Lung (tissue), 12 donors: Measurements from ENCODE around the gene EFL1. TPM values are rescaled to one million over a fixed set of nuclear protein-coding genes. Genes with fewer than 3 reads are reported as not detected.
A peak's percentile ranks its signal among the peaks of the same experiment; 100 is the strongest.

Source experiments
- ATAC-seq: fragments of 200-7000 bp; cut with Tn5 transposase; one replicate; pipeline ENCODE4 v1.9.1; 2020; ENCODE audit warnings: moderate number of reproducible peaks; ENCODE audit not compliant: insufficient read depth, low FRiP score
- DNase-seq, 3 donors: peaks; one replicate each; pipeline ENCODE4 v3.0.0-alpha.2; 2013 to 2017
- H3K27ac ChIP-seq, 2 donors: one replicate each; pipeline ENCODE4 v1.5.1; 2013; ENCODE audit warnings: mild to moderate bottlenecking in 2 of 2, moderate library complexity in 2 of 2, control low read depth in 1 of 2, inconsistent platforms in 1 of 2, low read depth in 1 of 2, low read length in 1 of 2
- H3K27me3 ChIP-seq, 3 donors: one replicate each; pipeline ENCODE4 v1.5.1; 2013; ENCODE audit warnings: low read length in 2 of 3; ENCODE audit not compliant: control insufficient read depth in 3 of 3, insufficient read depth in 3 of 3
- H3K36me3 ChIP-seq, 4 donors: one replicate each; pipeline ENCODE4 v1.5.1; 2013; ENCODE audit warnings: low read length in 4 of 4, mild to moderate bottlenecking in 1 of 4, moderate library complexity in 1 of 4; ENCODE audit not compliant: control insufficient read depth in 4 of 4, insufficient read depth in 4 of 4
- H3K4me1 ChIP-seq, 5 donors: one replicate each; pipeline ENCODE4 v1.5.1; 2013; ENCODE audit warnings: low read length in 5 of 5, mild to moderate bottlenecking in 2 of 5, moderate library complexity in 1 of 5; ENCODE audit not compliant: control insufficient read depth in 5 of 5, insufficient read depth in 5 of 5
- H3K4me3 ChIP-seq: one replicate; pipeline ENCODE4 v1.5.1; 2013; ENCODE audit warnings: mild to moderate bottlenecking, control low read depth, moderate library complexity
- H3K9ac ChIP-seq, 2 donors: one replicate each; pipeline ENCODE4 v1.5.1; 2013; ENCODE audit warnings: low read length in 2 of 2, control low read depth in 1 of 2; ENCODE audit not compliant: insufficient read depth in 1 of 2
- H3K9me3 ChIP-seq, 4 donors: one replicate each; pipeline ENCODE4 v1.5.1; 2013; ENCODE audit warnings: low read length in 3 of 4, mild to moderate bottlenecking in 1 of 4, moderate library complexity in 1 of 4; ENCODE audit not compliant: control insufficient read depth in 4 of 4, insufficient read depth in 3 of 4
- CTCF ChIP-seq: IDR thresholded peaks from 2 replicates; pipeline ENCODE4 v1.5.1; 2012; ENCODE audit warnings: mild to moderate bottlenecking; ENCODE audit errors: control extremely low read depth, extremely low read depth
- WGBS, 2 donors: extraction: QIAGEN DNeasy Blood & Tissue Kit; methylation state at CpG; one replicate each; pipeline ENCODE4 v1.1.7; 2013; 5-methylcytosine and 5-hydroxymethylcytosine counted together
- polyA plus RNA-seq, 2 donors: library from polyadenylated mRNA; stranded (reverse); fragments of 200-250 nt; gene quantifications; one replicate each; pipeline ENCODE4 v1.2.1, GENCODE V29; 2013
- total RNA-seq, 2 donors: library from RNA; depleted of rRNA in 1 of 2; stranded (reverse); fragments of >200 nt in 1 of 2; gene quantifications; one replicate each; pipeline ENCODE4 v1.2.1, GENCODE V29; 2014 to 2021
- donor health status: control.
- donor health status: control.
- donor health status: Bipolar disorder and iron deficiency.
- donor health status: healthy.
- donor health status: DM: yes; HTN: yes; CAD: no.

Gene EFL1
- total and polyA plus RNA-seq, 4 donors = 4.1 to 22.9 (median 11.5) TPM

GRCh38 chr15:82298520-82298919, 36.0 kb upstream of the EFL1 start:
- H3K9ac ChIP-seq = no peak overlapping the region
- no peaks in the 10 kb centered on the region for H3K9me3 ChIP-seq
- no peaks in the 10 kb centered on the region for H3K36me3 ChIP-seq
- no peak overlapping the region for H3K27ac ChIP-seq
- H3K27me3 ChIP-seq = peaks cover 0 to 4% (median 0%) of the 10 kb centered on the region in 3 donors
- no peak overlapping the region for H3K4me3 ChIP-seq
- DNase-seq = peak; percentile 11 to 37 (median 18)
- WGBS, 2 donors = 19 to 21% methylated on average over 38 to 44 of the region's 44 CpGs
- no peak for TF ChIP-seq CTCF
- no peak for ATAC-seq
- no peaks in the 10 kb centered on the region for H3K4me1 ChIP-seq

- H3K27me3 ChIP-seq = peaks cover 0 to 4% (median 0%) of the 10 kb centered on the region in 3 donors
- H3K9ac ChIP-seq = no peak overlapping the region
- H3K27ac ChIP-seq = no peak overlapping the region
- H3K4me1 ChIP-seq = no peaks in the 10 kb centered on the region
- 94 to 97% methylated on average over 13 of the region's 13 CpGs for WGBS, 2 donors
- H3K36me3 ChIP-seq = no peaks in the 10 kb centered on the region
- ATAC-seq (no peak), DNase-seq (no peak)
- TF ChIP-seq CTCF = no peak
- no peak overlapping the region for H3K4me3 ChIP-seq
- H3K9me3 ChIP-seq = no peaks in the 10 kb centered on the region
Measured at GRCh38 chr15:82298032-82298431, 35.5 kb upstream of the EFL1 start.

- 91 to 92% methylated on average over 5 of the region's 5 CpGs for WGBS, 2 donors
- Histone ChIP-seq H3K27me3 (peaks cover 0 to 4% (median 0%) of the 10 kb centered on the region in 3 donors), H3K9ac (no peak overlapping the region), H3K9me3 (no peaks in the 10 kb centered on the region), H3K27ac (no peak overlapping the region), H3K4me1 (no peaks in the 10 kb centered on the region), H3K36me3 (no peaks in the 10 kb centered on the region), H3K4me3 (no peak overlapping the region)
- no peak for DNase-seq
- no peak for TF ChIP-seq CTCF
- ATAC-seq = no peak
Measured at GRCh38 chr15:82297546-82297945, 35.0 kb upstream of the EFL1 start.

GRCh38 chr15:82294061-82294690, 31.6 kb upstream of the EFL1 start:
- Histone ChIP-seq H3K9ac (no peak overlapping the region), H3K27ac (no peak overlapping the region), H3K9me3 (no peaks in the 10 kb centered on the region), H3K4me1 (no peaks in the 10 kb centered on the region), H3K36me3 (no peaks in the 10 kb centered on the region), H3K27me3 (peaks cover 0 to 4% (median 0%) of the 10 kb centered on the region in 3 donors), H3K4me3 (no peak overlapping the region)
- ATAC-seq = no peak
- 61 to 72% methylated on average over 11 of the region's 11 CpGs for WGBS, 2 donors
- DNase-seq = no peak
- no peak for TF ChIP-seq CTCF
